IPS-NIHi11 (cell line): ENCODE data around the gene NFKBIB.
"Not testable (repeated sequence)": the region's sequence is repeated elsewhere in the genome, so short reads cannot be mapped to it uniquely, and the experiment has no call there.

ENCODE experiments used
- DNase-seq: peaks from one replicate; pipeline ENCODE4 v3.0.0; 2012; ENCODE audit warnings: mixed read lengths, low spot score

NFKBIB gene, protein sequence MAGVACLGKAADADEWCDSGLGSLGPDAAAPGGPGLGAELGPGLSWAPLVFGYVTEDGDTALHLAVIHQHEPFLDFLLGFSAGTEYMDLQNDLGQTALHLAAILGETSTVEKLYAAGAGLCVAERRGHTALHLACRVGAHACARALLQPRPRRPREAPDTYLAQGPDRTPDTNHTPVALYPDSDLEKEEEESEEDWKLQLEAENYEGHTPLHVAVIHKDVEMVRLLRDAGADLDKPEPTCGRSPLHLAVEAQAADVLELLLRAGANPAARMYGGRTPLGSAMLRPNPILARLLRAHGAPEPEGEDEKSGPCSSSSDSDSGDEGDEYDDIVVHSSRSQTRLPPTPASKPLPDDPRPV

DNA sequence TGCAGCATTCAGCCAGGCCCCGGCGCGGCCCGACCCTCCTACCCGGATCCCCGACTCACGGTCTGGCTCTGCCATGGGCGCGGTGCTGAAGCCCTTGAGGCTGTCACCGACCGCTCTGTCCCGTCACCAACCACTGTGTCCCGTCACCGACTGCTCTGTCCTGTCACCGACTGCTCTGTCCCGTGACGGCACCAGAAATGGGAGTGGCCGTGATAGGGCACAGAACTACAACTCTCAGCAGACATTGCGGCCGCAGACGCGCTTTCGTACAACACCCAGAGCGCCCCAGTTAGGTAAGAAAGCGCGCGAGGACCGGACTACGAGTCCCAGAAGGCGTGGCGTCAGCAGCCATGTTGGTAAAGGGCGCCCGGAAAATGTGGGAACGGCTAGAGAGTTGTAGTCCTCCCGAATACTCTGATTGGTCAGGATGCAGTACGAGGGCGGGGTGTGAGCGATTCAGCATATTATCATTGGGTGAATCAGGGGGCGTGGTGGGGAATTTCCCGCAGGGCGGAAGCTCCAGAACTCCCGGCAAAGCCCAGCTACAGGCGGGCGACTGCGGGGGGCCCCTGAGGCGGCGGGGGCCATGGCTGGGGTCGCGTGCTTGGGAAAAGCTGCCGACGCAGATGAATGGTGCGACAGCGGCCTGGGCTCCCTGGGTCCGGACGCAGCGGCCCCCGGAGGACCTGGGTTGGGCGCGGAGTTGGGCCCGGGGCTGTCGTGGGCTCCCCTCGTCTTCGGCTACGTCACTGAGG, at the start of gene NFKBIB, which contains the start of gene SIRT2:
NFKBIB (plus strand) TSS at position 523 of the 755 bp plus-strand sequence; CDS start at position 587, 64 bp downstream.
SIRT2 (minus strand) TSS at position 172 of the 755 bp plus-strand sequence; CDS start at position 75, 97 bp downstream.
- peak; percentile 97 for DNase-seq

GRCh38 chr19:38850436-38850975, 49.3 kb upstream of the NFKBIB start:
- DNase-seq: peak; percentile 91

GRCh38 chr19:38850976-38851621, 48.7 kb upstream of the NFKBIB start:
- no peak for DNase-seq

DNA sequence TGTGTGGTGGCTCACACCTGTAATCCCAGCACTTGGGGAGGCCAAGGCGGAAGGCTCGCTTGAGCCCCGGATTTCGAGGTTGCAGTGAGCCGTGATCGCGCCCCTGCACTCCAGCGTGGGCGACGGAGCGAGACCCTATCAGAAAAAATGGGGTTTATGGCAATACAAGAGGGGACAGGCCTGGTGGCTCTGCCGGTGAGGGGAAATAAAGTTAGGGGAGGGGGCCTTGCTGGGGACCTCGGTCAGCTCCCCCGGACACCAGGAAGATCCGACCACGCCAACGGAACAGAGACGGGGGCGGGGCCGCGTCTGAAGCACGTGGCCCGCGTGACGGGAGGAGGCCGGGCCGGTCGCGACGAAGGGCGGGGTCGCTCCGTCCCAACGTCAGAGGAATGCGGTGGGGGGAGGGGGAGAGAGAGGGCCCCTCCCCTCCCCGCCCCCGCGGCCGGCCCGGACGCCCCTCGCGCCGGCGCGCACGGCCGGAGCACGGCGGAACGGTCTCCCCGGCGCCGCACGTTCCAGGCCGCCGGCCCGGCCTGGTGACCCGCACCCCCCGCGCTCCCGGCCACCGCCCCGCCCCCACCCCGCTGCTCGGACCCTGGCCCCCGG, 48.0 kb upstream of the NFKBIB start:
- peak; percentile 90 for DNase-seq

DNA sequence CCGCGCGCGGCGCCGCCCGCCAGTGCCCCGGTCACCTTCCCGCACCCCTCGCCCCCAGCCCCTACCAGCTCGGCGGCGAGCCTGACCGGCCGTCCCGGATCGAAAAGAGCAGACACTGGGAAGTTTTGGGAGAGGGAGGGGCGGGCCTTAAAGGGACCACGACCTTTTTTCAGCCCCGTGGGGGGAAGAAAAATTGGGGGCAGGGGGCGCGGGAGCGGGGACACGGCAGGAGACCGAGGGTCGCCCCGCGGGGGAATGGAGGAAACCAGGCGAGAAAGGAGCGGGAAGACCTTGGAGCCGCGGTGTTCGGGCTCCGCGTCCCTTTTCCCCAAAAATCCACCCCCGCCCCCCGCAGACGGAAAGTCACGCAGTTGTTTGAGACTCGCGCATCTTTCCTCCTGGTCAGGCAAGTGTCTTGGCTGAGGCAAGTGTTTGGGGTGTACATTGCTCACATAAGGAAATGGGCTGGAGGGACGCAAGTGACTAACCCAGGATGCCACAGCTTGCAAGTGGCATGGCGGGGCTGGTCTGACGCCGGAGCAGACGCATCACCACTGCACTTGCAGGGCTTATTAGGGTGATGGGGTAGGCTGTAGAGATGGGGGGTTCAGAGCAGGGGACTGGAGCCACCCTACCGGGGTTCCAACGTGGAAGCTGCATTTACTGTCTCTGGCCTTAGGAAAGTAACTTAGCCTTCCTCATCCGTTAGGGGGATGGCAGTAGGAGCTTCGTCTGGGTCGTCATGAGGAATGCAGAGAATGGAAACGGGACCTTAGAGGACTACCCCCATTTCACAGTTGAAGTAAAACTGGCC, 47.3 kb upstream of the NFKBIB start:
- DNase-seq: no peak

GRCh38 chr19:38853214-38853613, 46.6 kb upstream of the NFKBIB start:
- DNase-seq: no peak

GRCh38 chr19:38854961-38855360, 44.8 kb upstream of the NFKBIB start:
- not testable (repeated sequence) for DNase-seq

- not testable (repeated sequence) for DNase-seq
Measured at GRCh38 chr19:38855751-38856150, 44.0 kb upstream of the NFKBIB start.

- no peak for DNase-seq
Measured at GRCh38 chr19:38856813-38857212, 43.0 kb upstream of the NFKBIB start.

DNA sequence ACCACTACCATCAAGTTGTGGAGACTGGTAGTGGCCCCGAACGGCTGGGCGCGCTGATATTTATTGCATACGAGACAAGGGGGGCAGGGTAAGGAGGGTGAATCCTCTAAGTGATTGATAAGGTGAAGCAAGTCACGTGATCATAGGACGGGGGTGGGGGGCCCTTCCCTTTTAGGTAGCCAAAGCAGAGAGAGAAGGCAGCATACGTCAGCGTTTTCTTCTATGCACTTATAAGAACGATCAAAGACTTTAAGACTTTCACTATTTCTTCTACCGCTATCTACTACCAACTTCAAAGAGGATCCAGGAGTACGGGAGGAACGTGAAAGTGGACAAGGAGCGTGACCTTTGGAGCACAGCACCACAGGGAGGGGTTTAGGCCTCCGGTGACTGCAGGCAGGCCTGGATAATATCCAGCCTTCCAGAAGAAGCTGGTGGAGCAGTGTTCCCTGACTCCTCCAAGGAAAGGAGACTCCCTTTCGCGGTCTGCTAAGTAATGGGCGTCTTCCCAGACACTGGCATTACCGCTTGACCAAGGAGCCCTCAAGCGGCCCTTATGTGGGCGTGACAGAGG, 40.1 kb upstream of the NFKBIB start:
- DNase-seq: not testable (repeated sequence)

DNA sequence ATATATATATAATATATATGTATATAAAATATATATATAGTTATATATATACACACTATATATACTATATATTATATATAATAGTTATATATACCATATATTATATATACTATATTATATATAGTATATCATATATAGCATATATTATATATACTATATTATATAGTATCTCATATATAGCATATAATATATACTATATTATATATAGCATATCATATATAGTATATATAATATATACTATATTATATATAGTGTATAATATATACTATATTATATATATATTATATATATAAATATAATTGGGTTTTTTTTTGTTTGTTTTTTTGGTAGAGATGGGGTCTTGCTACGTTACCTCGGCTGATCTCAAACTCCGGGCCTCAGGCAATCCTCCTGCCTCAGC, 38.4 kb upstream of the NFKBIB start:
- no peak for DNase-seq

DNA sequence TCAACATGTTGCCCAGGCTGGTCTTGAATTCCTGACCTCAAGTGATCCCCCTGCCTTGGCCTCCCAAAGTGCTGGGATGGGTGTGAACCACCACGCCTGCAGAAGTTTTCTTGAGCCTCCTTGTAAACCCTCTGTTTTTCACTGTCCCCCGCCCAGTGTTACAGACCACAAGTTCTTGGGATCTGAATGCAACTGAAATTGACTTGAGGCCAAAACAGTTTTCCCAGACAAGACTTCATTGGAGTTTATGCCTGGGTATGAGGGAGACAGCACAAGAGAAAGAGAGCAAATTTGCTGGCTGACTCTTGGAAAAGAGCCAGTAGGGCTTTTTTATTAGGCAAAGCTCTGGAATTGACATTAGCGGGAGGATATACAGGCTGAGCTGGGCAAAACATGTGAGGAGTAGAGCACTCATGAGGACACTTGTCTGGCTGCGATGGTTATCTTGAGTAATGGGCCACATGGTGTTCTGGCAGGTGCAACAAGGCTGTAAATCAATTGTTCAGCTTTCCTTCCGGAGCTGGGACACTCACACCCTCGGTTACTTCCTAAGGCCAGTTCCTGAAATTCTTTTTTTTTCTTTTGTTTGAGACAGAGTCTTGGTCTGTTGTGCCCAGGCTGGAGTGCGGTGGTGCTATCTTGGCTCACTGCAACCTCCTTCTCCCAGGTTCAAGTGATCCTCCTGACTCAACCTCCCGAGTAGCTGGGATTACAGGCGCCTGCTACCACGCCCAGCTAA, 37.3 kb upstream of the NFKBIB start:
- DNase-seq: no peak

DNA sequence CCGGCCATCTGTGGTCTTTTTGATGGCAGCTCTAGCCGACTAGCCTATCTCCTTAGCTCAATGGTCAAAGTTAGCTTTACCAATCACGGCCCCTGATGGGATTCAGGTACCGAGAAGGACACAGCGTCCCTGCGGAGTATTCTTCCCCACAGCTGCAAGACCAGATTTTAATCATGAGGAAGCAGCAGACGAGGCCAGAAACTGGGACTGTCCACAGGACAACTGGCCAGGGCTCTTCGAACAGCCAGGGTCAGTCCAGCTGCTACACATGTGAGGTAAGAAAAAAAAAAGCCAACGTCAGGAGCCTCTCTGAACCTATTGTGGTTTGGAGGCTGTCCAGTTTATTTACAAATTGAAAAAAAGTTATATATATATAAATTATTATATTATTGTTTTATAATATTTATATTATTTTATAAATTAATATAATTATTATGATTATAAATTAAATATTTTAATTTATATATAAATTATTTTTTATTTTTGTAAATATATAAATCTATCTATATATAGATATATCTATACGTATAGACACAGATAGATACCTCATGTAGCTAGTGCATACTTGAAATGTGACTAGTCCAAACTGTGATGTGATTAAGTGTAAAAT, 32.5 kb upstream of the NFKBIB start:
- no peak for DNase-seq

DNA sequence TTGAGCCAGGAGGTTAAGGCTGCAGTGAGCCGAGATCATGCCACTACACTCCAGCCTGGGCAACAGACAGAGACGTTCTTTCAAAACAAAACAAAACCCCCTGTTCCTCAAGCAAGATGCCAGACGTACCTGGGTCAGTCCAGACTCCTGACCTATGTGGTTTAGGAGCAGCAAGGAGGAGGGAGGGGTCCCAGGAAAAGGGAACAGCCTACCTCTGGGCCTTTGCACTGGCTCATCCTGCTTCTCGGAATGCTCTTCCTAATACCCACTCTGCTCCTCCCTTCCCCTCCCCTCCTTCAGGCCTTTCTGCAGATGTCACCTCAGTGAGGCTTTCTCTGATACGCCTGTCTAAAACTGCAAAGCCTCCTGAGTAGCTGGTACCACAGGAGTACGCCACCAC, 31.2 kb upstream of the NFKBIB start:
- no peak for DNase-seq

GRCh38 chr19:38869160-38869835, 30.5 kb upstream of the NFKBIB start:
- DNase-seq: no peak

DNA sequence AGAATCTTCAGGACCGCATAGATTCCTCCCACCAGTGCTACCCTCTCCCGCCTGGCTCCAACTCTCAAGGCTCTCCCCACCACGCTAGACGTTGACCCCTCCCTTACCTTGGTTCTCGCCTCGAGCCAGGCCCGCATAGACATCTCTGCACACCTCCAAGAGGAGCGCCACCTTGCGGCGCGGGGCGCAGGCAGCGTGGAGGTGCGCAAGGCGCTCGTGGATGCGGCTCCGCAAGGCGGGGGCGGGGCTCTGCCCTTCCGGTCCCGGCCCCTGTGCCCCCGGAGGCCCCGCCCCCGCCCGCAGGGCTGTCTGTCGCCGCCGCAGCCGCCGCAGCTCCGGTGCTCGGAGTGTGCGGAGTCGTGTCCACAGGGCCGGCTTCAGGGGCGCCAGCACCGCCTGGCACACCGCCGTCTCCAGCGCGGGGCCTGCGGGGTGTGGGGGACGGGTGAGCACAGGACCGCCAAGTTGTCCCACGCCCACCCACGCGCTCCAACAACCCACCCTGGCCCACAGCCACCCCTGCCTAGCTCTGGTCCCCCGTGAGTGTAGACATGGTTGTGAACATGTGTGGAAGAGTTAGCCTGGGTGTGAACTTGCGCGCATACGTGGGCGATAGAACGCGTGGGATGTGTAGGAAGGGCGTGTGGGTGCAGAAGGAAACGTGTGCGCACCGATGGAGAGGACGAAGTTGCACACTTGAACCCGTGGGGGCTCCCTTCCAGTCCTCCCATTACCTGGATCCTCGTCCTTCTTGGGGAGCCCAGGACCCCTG, 29.7 kb upstream of the NFKBIB start:
- peak; percentile 87 for DNase-seq

- DNase-seq: no peak
Measured at GRCh38 chr19:38870612-38871011, 29.2 kb upstream of the NFKBIB start.

DNA sequence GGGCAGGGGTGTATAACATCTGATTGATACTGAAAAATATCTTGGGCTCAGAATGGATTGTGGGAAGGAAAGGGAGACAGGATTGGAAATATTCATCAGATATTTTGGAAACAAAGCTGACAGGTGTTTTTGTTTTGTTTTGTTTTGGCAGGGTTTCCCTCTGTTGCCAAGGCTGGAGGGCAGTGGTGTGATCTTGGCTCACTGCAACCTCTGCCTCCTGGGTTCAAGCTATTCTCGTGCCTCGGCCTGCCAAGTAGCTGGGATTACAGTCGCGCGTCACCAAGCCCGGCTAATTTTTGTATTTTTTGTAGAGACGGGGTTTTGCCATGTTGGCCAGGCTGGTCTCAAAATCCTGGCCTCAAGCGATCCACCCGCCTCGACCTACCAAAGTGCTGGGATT, 26.4 kb upstream of the NFKBIB start:
- not testable (repeated sequence) for DNase-seq
